Measurements from ENCODE around the gene KIAA0825. TPM values are rescaled to one million over a fixed set of nuclear protein-coding genes. Genes with fewer than 3 reads are reported as not detected.

The KIAA0825 gene
- total RNA-seq, 2 donors from 2014 or later, result 1.8 to 2.4 TPM

DNA sequence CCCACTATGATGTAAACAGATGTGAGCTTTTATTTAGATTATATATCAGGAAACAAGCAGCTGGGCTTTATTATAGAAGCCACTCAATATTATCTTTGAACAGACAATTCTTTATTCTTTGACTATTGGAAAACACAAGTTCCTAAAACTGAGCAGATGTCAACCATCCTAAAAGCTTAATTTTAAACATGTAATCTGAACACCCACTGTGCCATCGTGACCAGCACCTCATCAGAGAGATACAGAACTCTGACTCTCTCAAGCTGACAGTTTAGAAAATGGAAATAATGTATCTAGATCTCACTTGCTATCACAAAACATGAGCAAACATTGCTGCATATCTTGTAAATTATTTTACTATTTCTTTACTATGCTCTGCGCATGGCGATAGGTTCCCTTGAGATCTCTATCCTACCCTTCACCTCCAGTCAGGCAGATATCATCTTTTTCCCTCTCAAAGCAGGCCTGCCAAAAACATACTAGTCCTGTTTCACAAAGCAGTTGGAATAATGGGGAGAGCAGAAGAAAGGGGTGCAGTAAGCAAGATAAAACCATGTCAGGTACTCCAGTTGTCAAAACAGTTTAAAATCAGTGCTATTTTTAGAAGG, 151.0 kb downstream of the KIAA0825 start:
- intact Hi-C loops (cut with DNase I, micrococcal nuclease), result no loop called here
- no peak for DNase-seq
- ATAC-seq, result no peak

DNA sequence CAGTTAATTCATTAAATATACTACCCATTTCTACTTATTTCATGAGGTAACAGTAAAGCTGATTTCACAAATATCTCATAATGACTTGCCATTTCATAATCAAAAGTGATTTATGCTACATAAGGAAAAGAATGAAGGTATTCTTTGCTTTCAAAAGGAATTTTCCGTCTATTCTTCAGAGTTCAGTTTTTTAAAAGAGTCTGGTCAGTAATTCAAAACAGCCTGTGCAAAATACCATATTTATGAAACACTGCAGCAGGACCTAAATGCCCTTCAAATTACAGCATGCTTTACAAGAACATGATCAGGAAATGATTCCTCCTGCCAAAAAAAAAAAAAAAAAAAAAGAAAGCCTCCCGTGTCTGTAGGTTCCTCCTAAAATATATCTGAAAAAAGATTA, 154.7 kb downstream of the KIAA0825 start:
- no peak for DNase-seq
- ATAC-seq, result no peak
- intact Hi-C loops (cut with DNase I, micrococcal nuclease), result no loop called here

DNA sequence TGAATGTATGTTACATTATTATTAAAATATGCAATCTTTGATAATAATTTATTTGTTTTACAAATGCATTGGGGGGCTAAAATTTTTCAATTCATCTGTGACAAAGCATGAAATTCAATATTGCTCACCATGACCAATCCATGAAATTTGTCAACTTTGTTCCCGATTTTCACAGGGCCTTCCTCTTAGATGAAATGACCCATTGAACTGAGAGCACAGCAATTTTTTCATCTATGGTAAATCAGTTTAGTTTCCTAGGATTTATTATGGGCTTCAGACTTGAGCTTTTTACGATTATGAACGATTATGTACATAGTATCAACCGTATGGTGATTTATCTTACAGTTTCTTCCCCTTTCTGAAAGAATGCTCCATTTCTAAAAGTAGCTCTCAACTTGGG, 157.3 kb downstream of the KIAA0825 start:
- intact Hi-C loops (cut with DNase I, micrococcal nuclease), result no loop called here
- DNase-seq (no peak), ATAC-seq (no peak)

DNA sequence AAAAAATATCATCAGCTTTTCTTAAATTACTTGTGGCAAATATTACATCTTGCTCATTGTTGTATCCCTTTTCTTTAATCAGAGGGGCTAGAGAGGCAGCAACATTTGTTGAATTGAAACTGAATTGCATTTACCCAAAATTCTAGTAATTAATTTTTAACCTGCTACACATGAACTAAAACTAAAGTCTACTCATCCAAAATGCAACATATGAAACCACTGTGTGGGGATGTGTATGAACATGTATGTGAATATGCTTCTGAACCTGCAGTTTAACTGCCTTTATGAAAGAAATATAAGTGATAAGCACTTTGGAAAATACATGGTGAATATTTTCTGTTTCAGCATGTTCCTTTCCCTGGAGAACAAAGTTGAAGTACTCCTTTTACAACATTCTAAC, 158.5 kb downstream of the KIAA0825 start:
- intact Hi-C loops (cut with DNase I, micrococcal nuclease), result no loop called here
- no peak for DNase-seq
- ATAC-seq, result no peak

DNA sequence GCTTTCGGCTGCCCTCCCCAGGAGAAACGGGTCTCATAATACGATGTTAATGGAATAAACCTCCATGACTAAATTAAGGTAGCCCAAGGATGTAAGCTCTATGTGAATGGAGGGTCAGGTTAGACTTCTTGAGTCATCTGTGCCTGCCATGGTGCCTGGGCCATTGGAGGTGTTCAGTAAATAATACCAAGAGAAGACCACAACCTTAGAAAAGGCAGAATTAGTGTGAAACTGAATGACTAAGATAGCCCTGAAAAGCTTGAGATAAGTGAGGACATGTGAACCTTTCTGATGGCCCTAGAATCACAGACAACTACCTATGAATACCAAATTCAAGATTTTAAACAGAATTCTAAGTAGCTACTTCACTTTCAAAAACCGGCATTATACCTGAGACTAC, 160.6 kb downstream of the KIAA0825 start:
- no peak for ATAC-seq
- DNase-seq, result no peak
- intact Hi-C loops (cut with DNase I, micrococcal nuclease), result no loop called here

DNA sequence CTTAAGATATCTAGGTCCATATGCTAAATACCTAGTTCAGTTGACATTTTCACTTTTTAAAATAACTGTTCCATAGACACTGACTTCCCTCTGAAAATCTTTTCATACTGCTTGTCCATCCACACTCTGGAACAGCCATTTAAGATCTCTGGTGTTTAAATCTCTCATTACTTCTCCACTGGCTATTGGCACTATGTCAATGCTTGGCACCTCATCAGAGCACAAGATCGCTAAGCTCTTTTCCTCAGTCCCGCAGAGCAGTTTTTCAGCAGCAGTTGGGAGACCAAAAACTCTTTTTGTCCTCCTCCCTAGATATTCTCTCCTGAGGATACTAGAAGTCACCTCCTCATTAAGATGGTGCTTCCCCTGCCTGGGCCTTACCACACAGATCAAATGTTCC, 172.7 kb downstream of the KIAA0825 start:
- DNase-seq, result no peak
- intact Hi-C loops (cut with DNase I, micrococcal nuclease), result no loop called here
- no peak for ATAC-seq

DNA sequence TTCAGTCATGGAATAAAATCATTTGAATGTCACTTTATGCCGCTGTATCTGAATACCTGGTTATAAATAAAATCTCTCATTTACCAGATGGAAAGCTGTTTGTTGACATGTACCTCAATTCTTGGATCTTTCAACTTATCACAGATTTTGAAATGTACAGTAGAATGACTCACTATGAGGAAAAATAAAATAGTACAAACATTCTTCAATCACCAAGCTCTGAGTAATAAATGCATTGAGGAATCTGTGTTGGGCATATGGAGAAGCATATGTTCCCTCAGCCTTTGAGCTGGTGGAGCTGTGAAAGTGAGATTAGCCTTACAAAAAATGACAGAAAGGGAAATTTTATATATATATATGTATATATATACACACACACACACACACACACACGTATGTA, 175.4 kb downstream of the KIAA0825 start:
- no peak for ATAC-seq
- no peak for DNase-seq
- intact Hi-C loops (cut with DNase I, micrococcal nuclease), result no loop called here

DNA sequence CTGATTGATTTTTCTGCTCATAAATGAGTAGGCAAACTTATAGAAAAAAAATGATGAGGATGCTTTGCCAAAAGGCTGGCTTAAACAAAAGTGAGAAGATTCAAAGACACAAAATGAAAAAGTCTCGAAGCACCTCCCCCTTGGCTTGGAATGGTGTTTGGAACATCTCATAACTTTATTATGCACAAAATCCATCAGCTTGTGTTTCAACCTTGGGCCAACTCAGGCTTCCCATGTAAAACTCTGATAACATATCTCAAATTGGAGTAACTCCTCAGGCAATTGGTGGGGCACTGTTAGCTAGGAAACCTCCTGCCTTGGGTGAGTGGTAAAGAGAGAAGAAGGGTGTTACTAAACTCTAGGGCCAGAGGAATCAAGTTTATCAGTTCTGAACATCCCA, 176.3 kb downstream of the KIAA0825 start:
- intact Hi-C loops (cut with DNase I, micrococcal nuclease), result no loop called here
- DNase-seq (no peak), ATAC-seq (no peak)

DNA sequence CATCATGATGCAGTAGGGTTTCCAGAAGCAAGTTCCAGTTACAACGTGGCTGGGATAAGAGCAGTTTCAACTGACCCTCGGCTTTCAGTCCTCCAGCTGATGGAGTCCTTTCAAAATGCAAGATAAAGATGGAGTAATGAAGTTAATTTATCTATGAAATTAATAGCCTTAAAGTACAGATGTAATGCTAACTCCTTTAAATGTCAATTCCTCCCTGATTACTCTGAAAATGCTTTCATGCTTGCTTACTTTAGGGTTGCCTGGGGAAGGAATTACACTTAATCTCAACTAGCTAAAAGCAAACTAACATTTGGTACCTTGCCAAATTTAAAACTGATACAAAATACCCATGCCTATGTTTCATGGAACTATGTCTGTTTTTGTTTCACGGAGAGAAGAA, 178.4 kb downstream of the KIAA0825 start:
- ATAC-seq (no peak), DNase-seq (no peak)
- intact Hi-C loops (cut with DNase I, micrococcal nuclease), result no loop called here

DNA sequence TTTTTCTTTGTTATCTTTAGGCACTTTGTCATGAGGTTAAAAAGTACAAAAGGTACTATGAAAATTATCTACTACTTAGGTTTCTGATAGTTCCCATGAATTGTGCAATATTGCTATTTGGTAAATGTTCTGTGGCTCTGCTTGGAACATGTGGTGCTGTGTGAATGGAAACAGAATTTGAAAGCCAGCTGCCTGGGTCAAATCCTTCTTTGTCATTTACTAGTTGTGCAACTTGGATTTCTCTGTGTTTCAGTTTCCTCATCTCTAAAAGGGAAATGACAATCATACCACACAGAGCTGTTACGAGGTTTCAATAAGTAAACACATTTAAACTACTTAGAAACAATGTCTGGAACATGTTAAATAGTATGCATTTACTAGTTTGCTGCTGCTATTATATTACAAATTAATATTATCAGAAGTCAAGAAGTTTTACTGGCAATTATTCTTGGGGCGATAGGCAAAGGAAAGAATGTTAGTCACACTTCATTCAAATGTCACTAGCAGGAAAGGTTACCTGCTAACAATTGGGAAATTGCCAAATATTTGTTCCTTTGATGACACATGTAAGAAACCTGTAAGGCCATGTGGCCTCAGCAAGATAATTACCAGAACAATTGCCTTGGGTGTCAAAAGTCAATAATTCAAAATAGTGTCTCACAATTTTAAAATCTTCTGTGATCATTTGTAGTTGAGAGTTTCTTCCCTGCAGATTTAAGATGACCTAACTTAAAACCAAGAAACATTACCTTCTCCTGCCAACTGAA, 184.8 kb downstream of the KIAA0825 start:
- ATAC-seq (no peak), DNase-seq (no peak)

DNA sequence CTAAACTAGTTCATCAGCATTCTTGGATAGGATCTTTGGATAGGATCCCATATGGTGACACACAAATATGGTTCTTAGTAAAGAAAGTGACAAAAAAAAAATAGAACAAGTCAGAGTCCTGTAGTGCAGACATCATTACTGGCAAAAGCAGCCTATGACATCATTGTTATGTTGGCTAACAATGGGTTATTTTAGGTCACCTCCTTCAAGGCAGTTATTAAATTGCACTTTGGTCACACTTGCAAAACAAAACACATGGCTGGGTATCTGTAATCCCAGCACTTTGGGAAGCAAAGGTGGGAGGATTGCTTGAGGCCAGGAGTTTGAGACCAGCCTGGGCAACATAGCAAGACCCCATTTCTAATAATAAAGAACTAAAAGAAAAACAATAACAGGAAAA, 185.9 kb downstream of the KIAA0825 start:
- no peak for DNase-seq
- ATAC-seq, result no peak

More for the DNA sequence above, 184.8 kb downstream of the KIAA0825 start:
- intact Hi-C loops (cut with DNase I, micrococcal nuclease), result no loop called here

DNA sequence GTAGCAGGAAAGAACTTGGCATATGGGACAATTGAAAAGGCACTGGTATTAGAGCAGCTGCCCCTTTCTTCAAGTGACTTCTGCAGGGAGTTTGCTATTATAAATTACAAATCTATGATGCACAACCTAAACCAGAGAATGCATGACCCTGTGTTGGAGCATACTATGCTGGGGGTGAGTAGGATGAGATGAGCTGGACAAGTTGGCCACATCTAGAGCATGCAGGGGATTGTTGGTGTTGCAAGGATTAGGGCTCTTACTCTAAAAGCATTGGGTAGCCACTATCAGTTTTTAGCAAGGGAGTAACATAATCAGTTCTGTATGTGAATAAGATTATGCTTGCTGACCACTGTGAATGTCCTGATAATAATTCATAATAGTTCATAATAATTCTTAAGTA, 186.7 kb downstream of the KIAA0825 start:
- intact Hi-C loops (cut with DNase I, micrococcal nuclease), result no loop called here

More for the DNA sequence above, 185.9 kb downstream of the KIAA0825 start:
- intact Hi-C loops (cut with DNase I, micrococcal nuclease), result no loop called here

DNA sequence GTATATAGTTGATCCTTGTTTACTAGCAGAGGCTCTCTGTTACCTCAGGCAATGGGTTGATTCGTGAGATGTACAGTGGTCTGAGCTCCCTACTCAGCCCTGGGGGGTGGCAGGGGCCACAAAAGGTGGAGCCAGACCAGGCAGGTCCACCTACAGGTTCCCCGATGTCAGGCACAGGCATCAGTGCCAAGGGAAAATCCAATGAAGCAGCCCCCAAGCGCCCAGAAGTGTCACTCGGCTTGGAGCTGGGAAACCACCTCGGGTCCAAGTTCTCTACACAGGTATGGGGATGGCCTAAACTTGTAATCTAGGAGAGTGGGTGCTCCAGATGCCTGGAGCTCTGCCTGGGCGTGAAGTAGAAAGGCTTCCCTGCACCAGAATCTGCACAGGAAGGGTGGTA, 188.8 kb downstream of the KIAA0825 start:
- intact Hi-C loops (cut with DNase I, micrococcal nuclease), result no loop called here
- DNase-seq (no peak), ATAC-seq (no peak)

More for the DNA sequence above, 186.7 kb downstream of the KIAA0825 start:
- DNase-seq (no peak), ATAC-seq (no peak)

DNA sequence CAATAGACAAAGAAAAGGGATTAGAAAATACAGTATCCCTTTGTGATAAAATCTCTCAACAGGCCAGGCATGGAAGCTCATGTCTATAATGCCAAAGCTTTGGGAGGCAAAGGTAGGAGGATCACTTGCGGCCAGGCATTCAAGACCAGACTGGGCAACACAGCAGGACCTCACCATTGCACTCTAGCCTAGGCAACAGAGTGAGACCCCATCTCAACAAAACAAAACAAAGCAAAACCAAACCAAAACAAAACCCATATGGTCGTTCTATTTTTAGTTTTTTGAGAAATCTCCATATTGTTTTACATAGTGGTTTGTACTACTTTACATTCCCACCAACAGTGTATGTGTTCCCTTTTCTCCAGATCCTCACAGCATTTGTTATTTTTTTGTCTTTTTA, 193.0 kb downstream of the KIAA0825 start:
- intact Hi-C loops (cut with DNase I, micrococcal nuclease), result no loop called here
- DNase-seq (no peak), ATAC-seq (no peak)

DNA sequence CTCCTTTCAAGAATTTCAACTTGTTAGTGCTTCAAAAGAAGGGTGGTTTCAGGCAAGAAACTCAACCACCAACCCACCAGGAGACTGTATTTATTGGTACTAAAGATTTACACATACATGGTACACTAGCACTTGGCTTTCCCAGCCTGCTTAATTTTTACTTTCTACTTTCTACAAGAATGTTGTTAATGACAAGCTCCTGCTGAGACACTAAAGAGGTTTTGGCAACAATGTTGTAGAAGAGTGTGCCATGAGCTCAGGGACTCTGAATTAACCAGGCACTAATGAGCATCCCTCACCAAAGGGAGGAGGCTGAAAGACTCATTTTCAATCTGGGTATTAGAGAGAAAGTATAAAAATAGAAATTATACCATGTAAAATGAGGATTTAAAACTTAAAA, 195.0 kb downstream of the KIAA0825 start:
- intact Hi-C loops (cut with DNase I, micrococcal nuclease), result no loop called here
- ATAC-seq, result no peak
- DNase-seq, result no peak

DNA sequence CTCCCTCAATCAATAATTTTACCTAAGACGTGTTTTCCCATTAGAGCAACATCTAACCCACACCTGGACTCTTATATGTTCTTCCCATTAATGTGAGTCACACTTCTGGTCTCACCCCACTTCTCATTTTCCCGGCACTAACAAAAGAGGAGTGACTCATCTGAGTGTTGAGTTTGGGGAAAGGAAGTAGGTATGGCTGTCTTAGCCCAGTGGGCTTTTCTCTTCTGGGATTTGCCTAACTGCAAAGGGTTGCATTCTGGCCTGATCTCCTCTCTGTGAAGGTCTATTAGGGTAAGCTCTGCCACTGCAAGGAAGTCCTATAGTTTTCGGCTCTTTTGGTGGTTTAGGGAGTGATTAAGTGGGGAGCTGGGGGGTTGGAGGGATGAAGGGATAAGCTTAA, 195.6 kb downstream of the KIAA0825 start:
- no peak for DNase-seq
- ATAC-seq, result no peak
- intact Hi-C loops (cut with DNase I, micrococcal nuclease), result no loop called here

DNA sequence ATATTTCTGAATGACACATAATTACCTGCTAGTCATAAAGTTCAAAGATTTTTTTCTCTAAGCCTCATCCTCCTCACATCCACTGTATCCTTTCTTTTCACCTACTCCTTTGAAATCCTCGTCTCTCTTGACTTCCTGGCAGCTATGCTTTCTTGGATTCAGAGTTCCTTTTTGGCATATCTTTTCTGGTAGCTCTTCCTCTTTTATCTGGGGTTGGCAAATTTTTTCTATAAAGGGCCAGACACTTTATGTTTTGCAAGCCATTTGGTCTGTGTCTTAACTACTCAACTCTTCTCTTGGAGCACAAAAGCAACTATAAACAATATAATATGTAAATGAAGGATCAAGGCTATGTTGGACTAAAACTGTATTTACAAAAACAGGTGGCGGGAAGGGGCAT, 197.5 kb downstream of the KIAA0825 start:
- DNase-seq (no peak), ATAC-seq (no peak)
- intact Hi-C loops (cut with DNase I, micrococcal nuclease), result no loop called here

DNA sequence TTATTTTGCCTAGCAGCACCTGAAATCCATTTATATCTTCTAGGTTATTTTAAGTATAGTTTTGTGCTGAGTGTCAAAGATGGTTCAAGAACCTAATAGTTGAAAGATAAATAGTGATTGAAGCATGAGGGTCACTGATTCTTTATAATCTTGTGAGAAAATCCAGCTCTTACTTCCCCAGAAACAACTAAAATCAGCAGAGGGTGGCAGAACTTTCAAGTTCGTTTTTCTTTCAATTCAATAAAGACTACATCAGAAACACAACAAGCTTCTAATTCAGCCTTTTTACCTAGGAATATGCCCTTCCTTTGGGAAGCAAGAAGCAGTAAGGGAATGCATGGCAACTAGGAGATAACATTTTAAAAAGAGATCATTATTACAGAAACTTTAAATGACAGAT, 202.6 kb downstream of the KIAA0825 start:
- intact Hi-C loops (cut with DNase I, micrococcal nuclease), result no loop called here
- ATAC-seq (no peak), DNase-seq (no peak)

DNA sequence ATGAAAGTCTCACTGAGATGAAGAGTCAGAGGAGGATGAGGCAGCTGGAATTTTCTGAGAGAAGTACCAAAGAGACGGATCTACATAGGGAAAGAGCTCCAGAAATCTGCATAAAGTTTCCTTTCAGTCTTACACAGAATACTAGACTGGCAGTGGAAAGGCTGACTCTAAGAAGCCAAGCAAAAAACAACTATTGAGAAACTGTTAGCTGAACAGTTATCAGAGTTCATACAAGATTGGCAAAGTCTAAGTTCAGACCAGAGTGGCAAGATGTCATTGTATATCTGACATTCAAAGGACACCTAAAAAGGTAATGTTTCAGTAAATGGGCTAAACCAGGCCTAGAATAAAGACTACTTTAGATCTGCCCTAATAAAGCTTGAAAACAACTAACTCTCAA, 209.0 kb downstream of the KIAA0825 start:
- DNase-seq (no peak), ATAC-seq (no peak)
- intact Hi-C loops (cut with DNase I, micrococcal nuclease), result no loop called here

DNA sequence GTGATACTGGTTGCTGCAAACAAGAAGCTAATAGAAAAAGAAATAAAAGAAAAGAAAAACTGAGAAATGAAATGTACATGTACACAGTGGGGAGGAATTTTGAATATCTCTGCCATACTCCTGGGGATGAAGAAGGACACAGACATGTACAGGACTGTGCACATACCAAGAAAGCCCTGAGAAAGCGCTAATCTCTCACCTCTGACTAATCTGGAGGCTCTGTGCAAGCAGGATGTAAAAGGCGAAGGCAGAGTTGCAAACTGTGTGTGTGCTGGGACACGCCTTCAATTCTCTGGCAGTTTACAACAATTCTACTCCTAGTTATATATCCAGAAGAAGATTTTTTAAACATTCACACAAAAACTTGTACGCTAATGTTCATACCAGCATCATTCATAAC, 211.4 kb downstream of the KIAA0825 start:
- intact Hi-C loops (cut with DNase I, micrococcal nuclease), result no loop called here
- ATAC-seq (no peak), DNase-seq (no peak)

DNA sequence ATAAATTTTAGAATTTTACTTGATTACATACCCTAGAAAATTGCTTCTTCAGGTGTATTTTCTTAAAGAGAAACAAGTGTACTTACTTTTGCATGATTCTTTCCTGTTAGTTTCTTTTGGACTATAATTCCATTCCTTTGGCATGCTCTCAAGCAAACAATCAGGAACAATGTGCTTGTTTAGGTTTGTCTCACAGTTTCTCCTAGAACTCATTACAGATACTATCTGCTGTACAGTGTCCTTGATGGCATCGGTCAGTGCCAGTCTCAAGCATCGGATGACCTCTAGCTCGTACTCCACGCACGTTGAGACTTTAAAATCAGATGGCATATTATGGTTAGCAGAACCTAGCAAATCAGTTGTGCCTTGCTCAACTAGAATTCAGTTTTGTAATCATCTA, 214.9 kb downstream of the KIAA0825 start:
- DNase-seq, result no peak
- ATAC-seq, result no peak
- intact Hi-C loops (cut with DNase I, micrococcal nuclease), result no loop called here

All from left colon (tissue), 2 donors.